ENCODE data around the gene TUBGCP2.

The TUBGCP2 gene

DNA sequence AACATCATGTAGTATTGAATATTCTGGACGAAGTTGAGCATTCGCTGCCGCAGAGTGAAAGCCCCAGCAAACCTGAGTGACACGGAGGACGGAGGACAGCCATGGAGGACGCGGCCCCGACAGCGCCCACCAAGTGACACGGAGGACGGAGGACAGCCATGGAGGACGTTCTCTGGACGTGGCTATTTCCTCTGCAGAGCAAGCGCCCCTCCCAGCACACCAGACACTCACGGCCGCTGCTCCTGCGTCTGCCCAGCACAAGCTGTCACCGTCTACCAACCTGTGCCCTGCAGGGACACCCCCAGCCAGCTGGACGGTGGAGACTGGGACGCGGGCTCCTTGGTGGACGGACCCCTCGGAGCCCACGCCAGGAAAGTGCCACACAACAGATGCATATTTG lies 24.7 kb downstream of the TUBGCP2 start:
- no peak for TF ChIP-seq SP1 (IDR thresholded peaks at IDR 0.05)
- TF ChIP-seq ARNT (IDR thresholded peaks at IDR 0.05) = no peak
- TF ChIP-seq ELF4 (IDR thresholded peaks at IDR 0.05) = no peak
- TF ChIP-seq SUZ12 (IDR thresholded peaks at IDR 0.05) = no peak
- no peak for TF ChIP-seq TARDBP (IDR thresholded peaks at IDR 0.05)
- TF ChIP-seq CTBP1 (IDR thresholded peaks at IDR 0.05; ENCODE audit: borderline replicate concordance) = no peak
- TF ChIP-seq, protein P1, sequence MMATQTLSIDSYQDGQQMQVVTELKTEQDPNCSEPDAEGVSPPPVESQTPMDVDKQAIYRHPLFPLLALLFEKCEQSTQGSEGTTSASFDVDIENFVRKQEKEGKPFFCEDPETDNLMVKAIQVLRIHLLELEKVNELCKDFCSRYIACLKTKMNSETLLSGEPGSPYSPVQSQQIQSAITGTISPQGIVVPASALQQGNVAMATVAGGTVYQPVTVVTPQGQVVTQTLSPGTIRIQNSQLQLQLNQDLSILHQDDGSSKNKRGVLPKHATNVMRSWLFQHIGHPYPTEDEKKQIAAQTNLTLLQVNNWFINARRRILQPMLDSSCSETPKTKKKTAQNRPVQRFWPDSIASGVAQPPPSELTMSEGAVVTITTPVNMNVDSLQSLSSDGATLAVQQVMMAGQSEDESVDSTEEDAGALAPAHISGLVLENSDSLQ (IDR thresholded peaks at IDR 0.05) = no peak
- TF ChIP-seq BHLHE40 (IDR thresholded peaks at IDR 0.05; ENCODE audit: borderline replicate concordance) = no peak
- ChIA-PET POLR2A (no interaction called here), CTCF (no interaction called here)
- DNase-seq (ENCODE audit: extremely low spot score) = no peak

DNA sequence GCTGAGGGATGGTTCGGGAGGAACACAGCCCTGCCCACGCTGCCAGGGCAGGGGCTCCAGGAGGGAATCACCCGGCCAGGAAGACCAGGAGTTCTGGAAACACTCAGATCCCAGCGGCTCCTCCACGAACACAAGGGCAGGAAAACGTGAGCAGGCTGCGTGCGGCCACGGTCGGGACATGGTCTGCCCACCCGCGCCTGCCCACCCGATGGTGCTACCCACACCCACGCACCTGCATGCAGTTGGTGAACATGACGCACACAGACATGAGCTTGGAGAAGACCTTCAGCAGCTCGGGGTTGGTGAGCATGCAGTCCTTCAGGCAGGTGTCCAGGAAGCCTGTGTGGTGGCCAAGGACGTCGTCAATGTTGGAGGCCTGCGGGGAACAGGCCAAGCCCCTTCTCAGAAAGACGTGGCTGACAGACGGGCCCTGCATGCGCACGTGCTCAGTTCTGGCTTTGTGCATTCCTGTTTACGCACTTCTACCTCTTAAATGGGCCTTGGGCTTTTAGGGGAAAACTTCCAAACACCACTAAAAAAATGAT lies 25.8 kb downstream of the TUBGCP2 start:
- TF ChIP-seq SP1 (IDR thresholded peaks at IDR 0.05) (no peak), FOXA1 (IDR thresholded peaks at IDR 0.05) (no peak), HDGF (IDR thresholded peaks at IDR 0.05; ENCODE audit: borderline replicate concordance) (no peak), ELF4 (IDR thresholded peaks at IDR 0.05) (no peak), TARDBP (IDR thresholded peaks at IDR 0.05) (no peak), NFRKB (IDR thresholded peaks at IDR 0.05) (no peak), L3MBTL2 (conservative IDR thresholded peaks at IDR 0.05) (no peak), LEF1 (IDR thresholded peaks at IDR 0.05; ENCODE audit: borderline replicate concordance) (no peak), SUZ12 (IDR thresholded peaks at IDR 0.05) (no peak), CTBP1 (IDR thresholded peaks at IDR 0.05; ENCODE audit: borderline replicate concordance) (no peak), ZNF384 (IDR thresholded peaks at IDR 0.05) (no peak), ARNT (IDR thresholded peaks at IDR 0.05) (no peak)
- TF ChIP-seq, protein P1 (IDR thresholded peaks at IDR 0.05) = no peak
- CTCF ChIA-PET = no interaction called here
- POLR2A ChIA-PET = no interaction called here
- DNase-seq (ENCODE audit: extremely low spot score) = no peak

DNA sequence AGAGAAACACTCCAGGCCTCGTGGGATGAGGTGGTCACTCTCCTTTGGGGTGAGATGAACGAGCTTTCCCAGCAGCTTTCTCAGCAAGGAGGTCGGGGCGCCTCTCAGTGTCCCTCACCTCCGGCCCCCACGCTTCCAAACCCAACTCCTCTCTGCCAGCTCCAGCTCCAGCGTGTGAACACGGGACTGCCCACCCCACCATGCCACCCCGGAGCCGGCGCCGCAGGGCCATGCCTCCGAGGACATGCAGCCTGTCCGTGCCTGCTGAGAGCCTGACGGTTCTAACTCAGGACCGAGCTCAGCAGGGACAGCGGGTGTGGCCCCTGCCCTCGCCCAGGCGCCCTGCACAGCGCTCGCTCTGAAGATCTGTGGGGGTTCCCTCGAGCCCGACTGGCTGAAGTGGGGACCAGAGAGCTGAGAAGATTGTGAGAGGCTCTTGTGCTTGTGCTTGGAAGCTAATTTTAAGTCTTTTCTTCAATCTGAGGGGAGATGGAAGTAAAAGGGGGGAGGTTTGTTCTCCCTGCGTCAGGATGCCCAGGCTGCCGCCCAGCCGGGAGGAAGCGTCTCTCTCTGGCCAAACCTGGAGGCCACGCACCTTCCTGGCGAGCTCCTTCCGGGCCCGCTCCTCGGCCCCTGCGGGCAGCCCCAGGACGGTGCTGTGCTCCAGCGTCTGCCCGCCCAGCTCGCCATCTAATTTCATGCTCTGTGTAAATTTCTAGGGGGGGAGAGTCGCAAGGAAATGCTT lies 26.9 kb downstream of the TUBGCP2 start:
- TF ChIP-seq ZNF384 (IDR thresholded peaks at IDR 0.05) (no peak), ELF4 (IDR thresholded peaks at IDR 0.05) (no peak), CTBP1 (IDR thresholded peaks at IDR 0.05; ENCODE audit: borderline replicate concordance) (no peak), FOXM1 (IDR thresholded peaks at IDR 0.05; ENCODE audit: borderline replicate concordance) (no peak), ARNT (IDR thresholded peaks at IDR 0.05) (no peak), HDGF (IDR thresholded peaks at IDR 0.05; ENCODE audit: borderline replicate concordance) (no peak), BHLHE40 (IDR thresholded peaks at IDR 0.05; ENCODE audit: borderline replicate concordance) (no peak), SUZ12 (IDR thresholded peaks at IDR 0.05) (no peak), L3MBTL2 (conservative IDR thresholded peaks at IDR 0.05) (no peak), FOXK2 (IDR thresholded peaks at IDR 0.05) (no peak), SP1 (IDR thresholded peaks at IDR 0.05) (no peak), FOXA1 (IDR thresholded peaks at IDR 0.05) (no peak)
- TF ChIP-seq, protein P1 (IDR thresholded peaks at IDR 0.05) = no peak
- CTCF ChIA-PET = no interaction called here
- DNase-seq (ENCODE audit: extremely low spot score) = no peak
- POLR2A ChIA-PET = no interaction called here

- DNase-seq (ENCODE audit: extremely low spot score) = no peak
- ChIA-PET CTCF (no interaction called here), POLR2A (no interaction called here)
- TF ChIP-seq CTBP1 (IDR thresholded peaks at IDR 0.05; ENCODE audit: borderline replicate concordance) (no peak), L3MBTL2 (conservative IDR thresholded peaks at IDR 0.05) (no peak), FOXM1 (IDR thresholded peaks at IDR 0.05; ENCODE audit: borderline replicate concordance) (no peak)
These were observed 27.6 kb downstream of the TUBGCP2 start for GRCh38 chr10:133281084-133281483.

GRCh38 chr10:133280391-133281059 lies 28.1 kb downstream of the TUBGCP2 start:
- DNase-seq (ENCODE audit: extremely low spot score) = no peak
- CTCF ChIA-PET = no interaction called here
- TF ChIP-seq TARDBP (IDR thresholded peaks at IDR 0.05) (no peak), ARNT (IDR thresholded peaks at IDR 0.05) (no peak), HDGF (IDR thresholded peaks at IDR 0.05; ENCODE audit: borderline replicate concordance) (no peak), CTBP1 (IDR thresholded peaks at IDR 0.05; ENCODE audit: borderline replicate concordance) (no peak), FOXK2 (IDR thresholded peaks at IDR 0.05) (no peak), NFRKB (IDR thresholded peaks at IDR 0.05) (no peak), LEF1 (IDR thresholded peaks at IDR 0.05; ENCODE audit: borderline replicate concordance) (no peak), SP1 (IDR thresholded peaks at IDR 0.05) (no peak), FOXA1 (IDR thresholded peaks at IDR 0.05) (no peak), L3MBTL2 (conservative IDR thresholded peaks at IDR 0.05) (no peak), FOXM1 (IDR thresholded peaks at IDR 0.05; ENCODE audit: borderline replicate concordance) (no peak)
- POLR2A ChIA-PET = no interaction called here
